ENCODE results near the gene RNF151. TPM values are rescaled to one million over a fixed set of nuclear protein-coding genes. Genes with fewer than 3 reads are reported as not detected.

The RNF151 gene
- total and polyA plus RNA-seq, 2 of the 13 experiments (the other 11 are each of a cell fraction or from before 2014, with no cell fraction given), result not detected

DNA sequence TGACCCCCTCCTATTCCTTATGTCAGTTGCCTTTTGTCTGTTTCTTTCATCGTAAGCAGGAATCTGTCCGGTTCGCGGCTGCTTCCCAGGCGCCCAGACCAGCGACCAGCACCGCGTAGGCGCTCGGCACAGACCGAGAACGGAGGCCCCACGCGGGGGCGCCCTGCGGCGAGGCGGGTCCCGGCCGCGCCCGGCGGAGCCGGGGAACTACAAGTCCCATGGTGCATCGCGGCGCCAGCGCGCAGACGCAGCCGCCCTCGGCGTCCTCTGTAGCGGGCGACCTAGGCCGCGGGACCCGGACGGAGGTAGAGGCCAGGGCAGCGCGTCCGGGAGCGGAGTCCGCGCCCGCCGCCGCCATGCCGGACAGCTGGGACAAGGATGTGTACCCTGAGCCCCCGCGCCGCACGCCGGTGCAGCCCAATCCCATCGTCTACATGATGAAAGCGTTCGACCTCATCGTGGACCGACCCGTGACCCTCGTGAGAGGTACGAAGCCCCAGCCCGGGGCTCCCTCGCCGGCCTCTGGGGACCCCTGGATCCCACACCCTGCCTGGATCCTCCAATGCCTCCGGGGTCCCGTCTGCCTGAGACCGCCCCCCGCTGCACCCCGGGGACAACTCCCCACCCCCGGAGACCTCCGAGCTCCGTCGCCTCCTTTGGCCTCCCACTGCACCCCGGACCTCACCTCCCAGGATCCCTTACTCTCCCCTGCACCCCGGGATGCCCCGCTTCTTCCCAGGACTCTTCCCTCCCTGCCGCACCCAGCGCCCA is 7.2 kb upstream of the RNF151 start, which contains the start of gene NDUFB10 (continued):
- no peak for TF ChIP-seq PRMT3 (CRISPR knock-in tag; IDR thresholded peaks at IDR 0.05; ENCODE audit: borderline replicate concordance, low read depth)
- TF ChIP-seq JARID2 (CRISPR knock-in tag; IDR thresholded peaks at IDR 0.05; ENCODE audit: insufficient replicate concordance), result peak; percentile 69
- TF ChIP-seq TRIM24 (CRISPR knock-in tag; IDR thresholded peaks at IDR 0.05), result no peak
- peak; percentile 91 for TF ChIP-seq ZNF607 (CRISPR knock-in tag; IDR thresholded peaks at IDR 0.05; ENCODE audit: borderline replicate concordance)
- TF ChIP-seq ZNF230 (CRISPR knock-in tag; IDR thresholded peaks at IDR 0.05), result no peak
- TF ChIP-seq TBP (CRISPR knock-in tag; IDR thresholded peaks at IDR 0.05), result peak; percentile 88; the same call in 1 of the 2 replicates
- TF ChIP-seq ELF1 (CRISPR knock-in tag; IDR thresholded peaks at IDR 0.05), result no peak
- TF ChIP-seq ZNF703 (CRISPR knock-in tag; IDR thresholded peaks at IDR 0.05; ENCODE audit: borderline replicate concordance), result no peak
- TF ChIP-seq, protein P1, sequence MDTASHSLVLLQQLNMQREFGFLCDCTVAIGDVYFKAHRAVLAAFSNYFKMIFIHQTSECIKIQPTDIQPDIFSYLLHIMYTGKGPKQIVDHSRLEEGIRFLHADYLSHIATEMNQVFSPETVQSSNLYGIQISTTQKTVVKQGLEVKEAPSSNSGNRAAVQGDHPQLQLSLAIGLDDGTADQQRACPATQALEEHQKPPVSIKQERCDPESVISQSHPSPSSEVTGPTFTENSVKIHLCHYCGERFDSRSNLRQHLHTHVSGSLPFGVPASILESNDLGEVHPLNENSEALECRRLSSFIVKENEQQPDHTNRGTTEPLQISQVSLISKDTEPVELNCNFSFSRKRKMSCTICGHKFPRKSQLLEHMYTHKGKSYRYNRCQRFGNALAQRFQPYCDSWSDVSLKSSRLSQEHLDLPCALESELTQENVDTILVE (CRISPR knock-in tag; IDR thresholded peaks at IDR 0.05), result peak; percentile 56; the same call in 1 of the 2 replicates
- TF ChIP-seq ZNF564 (CRISPR knock-in tag; IDR thresholded peaks at IDR 0.05), result no peak
- TF ChIP-seq, protein P2, sequence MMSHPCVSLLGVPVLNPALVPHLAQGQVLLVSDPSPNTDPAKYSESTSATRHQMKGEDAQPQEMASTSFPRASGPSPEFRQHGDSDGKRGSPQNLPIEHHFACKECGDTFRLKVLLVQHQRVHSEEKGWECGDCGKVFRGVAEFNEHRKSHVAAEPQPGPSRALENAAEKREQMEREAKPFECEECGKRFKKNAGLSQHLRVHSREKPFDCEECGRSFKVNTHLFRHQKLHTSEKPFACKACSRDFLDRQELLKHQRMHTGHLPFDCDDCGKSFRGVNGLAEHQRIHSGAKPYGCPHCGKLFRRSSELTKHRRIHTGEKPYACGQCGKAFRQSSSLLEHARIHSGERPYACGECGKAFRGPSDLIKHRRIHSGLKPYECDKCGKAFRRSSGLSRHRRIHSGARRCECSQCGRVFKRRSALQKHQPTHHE (CRISPR knock-in tag; IDR thresholded peaks at IDR 0.05; ENCODE audit: borderline replicate concordance), result peak; percentile 61; the same call in 1 of the 2 replicates
- TF ChIP-seq POLR2G (IDR thresholded peaks at IDR 0.05; ENCODE audit: low read depth, low read length), result peak; percentile 98
- TF ChIP-seq BHLHE40 (IDR thresholded peaks at IDR 0.05; ENCODE audit: low read length), result no peak
- peak; percentile 83; the same call in 1 of the 2 replicates for TF ChIP-seq KDM5B (CRISPR knock-in tag; IDR thresholded peaks at IDR 0.05; ENCODE audit: borderline replicate concordance)
- no peak for TF ChIP-seq ZEB1 (IDR thresholded peaks at IDR 0.05; ENCODE audit: insufficient replicate concordance, low read depth)
- TF ChIP-seq, protein P3, sequence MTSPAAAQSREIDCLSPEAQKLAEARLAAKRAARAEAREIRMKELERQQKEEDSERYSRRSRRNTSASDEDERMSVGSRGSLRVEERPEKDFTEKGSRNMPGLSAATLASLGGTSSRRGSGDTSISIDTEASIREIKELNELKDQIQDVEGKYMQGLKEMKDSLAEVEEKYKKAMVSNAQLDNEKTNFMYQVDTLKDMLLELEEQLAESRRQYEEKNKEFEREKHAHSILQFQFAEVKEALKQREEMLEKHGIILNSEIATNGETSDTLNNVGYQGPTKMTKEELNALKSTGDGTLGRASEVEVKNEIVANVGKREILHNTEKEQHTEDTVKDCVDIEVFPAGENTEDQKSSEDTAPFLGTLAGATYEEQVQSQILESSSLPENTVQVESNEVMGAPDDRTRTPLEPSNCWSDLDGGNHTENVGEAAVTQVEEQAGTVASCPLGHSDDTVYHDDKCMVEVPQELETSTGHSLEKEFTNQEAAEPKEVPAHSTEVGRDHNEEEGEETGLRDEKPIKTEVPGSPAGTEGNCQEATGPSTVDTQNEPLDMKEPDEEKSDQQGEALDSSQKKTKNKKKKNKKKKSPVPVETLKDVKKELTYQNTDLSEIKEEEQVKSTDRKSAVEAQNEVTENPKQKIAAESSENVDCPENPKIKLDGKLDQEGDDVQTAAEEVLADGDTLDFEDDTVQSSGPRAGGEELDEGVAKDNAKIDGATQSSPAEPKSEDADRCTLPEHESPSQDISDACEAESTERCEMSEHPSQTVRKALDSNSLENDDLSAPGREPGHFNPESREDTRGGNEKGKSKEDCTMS (CRISPR knock-in tag; conservative IDR thresholded peaks at IDR 0.05), result no peak
- TF ChIP-seq SAP130 (CRISPR knock-in tag; IDR thresholded peaks at IDR 0.05; ENCODE audit: low read depth), result peak; percentile 88
- TF ChIP-seq, protein P4, sequence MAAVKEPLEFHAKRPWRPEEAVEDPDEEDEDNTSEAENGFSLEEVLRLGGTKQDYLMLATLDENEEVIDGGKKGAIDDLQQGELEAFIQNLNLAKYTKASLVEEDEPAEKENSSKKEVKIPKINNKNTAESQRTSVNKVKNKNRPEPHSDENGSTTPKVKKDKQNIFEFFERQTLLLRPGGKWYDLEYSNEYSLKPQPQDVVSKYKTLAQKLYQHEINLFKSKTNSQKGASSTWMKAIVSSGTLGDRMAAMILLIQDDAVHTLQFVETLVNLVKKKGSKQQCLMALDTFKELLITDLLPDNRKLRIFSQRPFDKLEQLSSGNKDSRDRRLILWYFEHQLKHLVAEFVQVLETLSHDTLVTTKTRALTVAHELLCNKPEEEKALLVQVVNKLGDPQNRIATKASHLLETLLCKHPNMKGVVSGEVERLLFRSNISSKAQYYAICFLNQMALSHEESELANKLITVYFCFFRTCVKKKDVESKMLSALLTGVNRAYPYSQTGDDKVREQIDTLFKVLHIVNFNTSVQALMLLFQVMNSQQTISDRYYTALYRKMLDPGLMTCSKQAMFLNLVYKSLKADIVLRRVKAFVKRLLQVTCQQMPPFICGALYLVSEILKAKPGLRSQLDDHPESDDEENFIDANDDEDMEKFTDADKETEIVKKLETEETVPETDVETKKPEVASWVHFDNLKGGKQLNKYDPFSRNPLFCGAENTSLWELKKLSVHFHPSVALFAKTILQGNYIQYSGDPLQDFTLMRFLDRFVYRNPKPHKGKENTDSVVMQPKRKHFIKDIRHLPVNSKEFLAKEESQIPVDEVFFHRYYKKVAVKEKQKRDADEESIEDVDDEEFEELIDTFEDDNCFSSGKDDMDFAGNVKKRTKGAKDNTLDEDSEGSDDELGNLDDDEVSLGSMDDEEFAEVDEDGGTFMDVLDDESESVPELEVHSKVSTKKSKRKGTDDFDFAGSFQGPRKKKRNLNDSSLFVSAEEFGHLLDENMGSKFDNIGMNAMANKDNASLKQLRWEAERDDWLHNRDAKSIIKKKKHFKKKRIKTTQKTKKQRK (IDR thresholded peaks at IDR 0.05; ENCODE audit: low read length), result no peak

All from HepG2 (cell line).